RCC 7860 (cell line): ENCODE results near the gene CNOT6L.

Experiments used
- DNase-seq: peaks from one replicate; pipeline ENCODE4 v3.0.0-alpha.2; 2015; ENCODE audit warnings: low spot score
- FAIRE-seq: peaks from 2 replicates; lab custom pipeline; 2012; peaks lifted over from hg19 to GRCh38; lab: Jason Lieb, UNC

The CNOT6L gene

DNA sequence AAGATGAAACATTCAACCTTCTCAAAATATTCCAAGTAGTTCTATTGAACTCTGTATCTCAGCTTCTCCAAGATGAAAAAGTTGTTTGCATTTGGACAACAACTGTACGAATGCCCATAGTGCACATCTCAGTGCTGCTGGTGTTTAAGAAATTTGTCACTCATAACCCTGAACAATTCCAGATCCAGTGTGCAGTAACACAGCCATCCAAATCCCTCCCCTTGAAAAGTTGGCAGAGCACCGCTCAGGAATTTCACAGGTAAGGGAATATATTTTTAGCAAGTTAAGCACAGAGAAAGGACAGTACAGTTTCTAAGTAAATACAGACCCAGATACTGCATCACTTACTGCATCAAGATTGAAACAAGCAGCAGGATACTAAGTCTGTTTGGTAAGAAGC, 104.7 kb downstream of the CNOT6L start:
- DNase-seq (no peak), FAIRE-seq (no peak)

DNA sequence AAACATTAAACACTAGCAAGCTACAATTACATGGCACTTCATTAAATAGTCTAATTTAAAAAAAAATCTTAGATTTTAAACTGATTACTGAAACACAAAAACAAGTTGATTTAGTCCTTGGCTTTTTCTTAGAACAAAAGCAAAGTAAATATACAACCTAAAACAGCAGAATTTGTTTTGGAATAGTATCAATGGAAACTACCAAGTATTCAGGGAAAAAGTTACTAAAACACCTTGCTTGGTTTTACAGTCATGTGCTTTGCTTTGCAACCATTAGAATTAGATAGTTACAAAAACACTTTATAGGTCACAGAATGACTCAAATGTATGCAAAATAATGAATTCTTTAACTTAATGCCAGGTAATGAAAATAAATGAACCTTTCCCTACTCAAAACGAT, 105.3 kb downstream of the CNOT6L start:
- DNase-seq (no peak), FAIRE-seq (no peak)

GRCh38 chr4:77712675-77713074, 106.5 kb downstream of the CNOT6L start:
- DNase-seq (no peak), FAIRE-seq (no peak)

DNA sequence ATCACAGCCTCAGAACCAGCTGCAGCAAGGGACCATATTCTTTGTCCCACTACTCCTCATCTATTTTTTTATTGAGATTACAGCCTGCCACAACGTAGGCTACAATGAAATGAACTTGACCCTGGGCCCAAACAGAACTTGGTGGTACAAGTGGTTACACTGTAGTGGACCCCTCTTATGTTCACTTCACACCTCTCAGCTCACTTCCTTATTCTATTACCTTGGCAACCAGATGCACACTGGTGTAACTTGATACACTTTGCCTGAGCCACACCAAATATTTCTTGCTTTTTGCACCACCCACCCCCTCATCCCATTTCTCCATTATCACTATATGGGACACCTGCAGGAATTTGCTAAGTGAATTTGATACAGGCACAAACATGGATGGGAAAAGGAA, 107.7 kb downstream of the CNOT6L start:
- DNase-seq (no peak), FAIRE-seq (no peak)

GRCh38 chr4:77710684-77711083, 108.5 kb downstream of the CNOT6L start:
- no peak for DNase-seq
- no peak for FAIRE-seq

- no peak for FAIRE-seq
- DNase-seq, result no peak
Observed at GRCh38 chr4:77710059-77710458, 109.1 kb downstream of the CNOT6L start.

- FAIRE-seq (no peak), DNase-seq (no peak)
Observed at GRCh38 chr4:77706717-77707116, 112.5 kb downstream of the CNOT6L start.

GRCh38 chr4:77703666-77704065, 115.5 kb downstream of the CNOT6L start:
- no peak for FAIRE-seq
- DNase-seq, result no peak

GRCh38 chr4:77701121-77701520, 118.0 kb downstream of the CNOT6L start:
- FAIRE-seq, result no peak
- no peak for DNase-seq

- FAIRE-seq, result peak; percentile 96
- DNase-seq, result peak; percentile 82
Observed at GRCh38 chr4:77699731-77700210, 119.4 kb downstream of the CNOT6L start.

DNA sequence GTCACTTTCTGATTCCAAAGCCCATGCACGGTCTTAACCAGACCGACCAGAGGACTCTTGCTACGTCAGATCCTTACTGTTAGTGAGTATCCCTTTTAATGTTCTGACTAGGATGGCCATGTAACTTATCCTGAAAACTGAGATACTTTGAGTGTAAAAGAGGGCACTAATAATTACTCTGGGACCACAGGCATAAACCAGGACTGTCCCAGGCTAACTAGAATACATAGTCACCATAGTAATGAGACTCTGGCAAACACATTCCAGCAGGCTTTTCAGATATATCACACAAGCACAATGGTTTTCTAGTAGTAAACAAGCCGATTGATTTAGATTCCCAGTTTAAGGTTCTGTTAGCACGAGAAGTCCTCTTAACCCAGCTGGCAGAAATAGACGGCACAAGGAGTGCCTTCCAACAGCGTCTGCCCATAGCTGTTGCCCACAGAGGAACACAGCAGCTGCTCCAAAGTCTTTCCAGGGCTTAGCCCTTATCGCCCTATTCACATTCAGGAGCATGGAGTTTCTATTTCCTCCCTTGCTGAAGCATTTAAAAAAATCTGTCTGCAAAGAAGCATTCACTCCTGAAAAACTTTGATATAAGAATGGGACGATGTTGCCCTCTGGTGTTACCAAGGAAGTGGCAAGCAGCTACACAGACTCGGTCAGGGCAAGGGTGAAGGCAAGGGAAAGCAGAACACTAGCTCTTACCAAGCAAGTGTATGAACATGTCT, 121.1 kb downstream of the CNOT6L start:
- DNase-seq, result peak; percentile 62
- FAIRE-seq, result peak; percentile 74

GRCh38 chr4:77695774-77696173, 123.4 kb downstream of the CNOT6L start:
- peak; percentile 99 for FAIRE-seq
- DNase-seq, result peak; percentile 90

DNA sequence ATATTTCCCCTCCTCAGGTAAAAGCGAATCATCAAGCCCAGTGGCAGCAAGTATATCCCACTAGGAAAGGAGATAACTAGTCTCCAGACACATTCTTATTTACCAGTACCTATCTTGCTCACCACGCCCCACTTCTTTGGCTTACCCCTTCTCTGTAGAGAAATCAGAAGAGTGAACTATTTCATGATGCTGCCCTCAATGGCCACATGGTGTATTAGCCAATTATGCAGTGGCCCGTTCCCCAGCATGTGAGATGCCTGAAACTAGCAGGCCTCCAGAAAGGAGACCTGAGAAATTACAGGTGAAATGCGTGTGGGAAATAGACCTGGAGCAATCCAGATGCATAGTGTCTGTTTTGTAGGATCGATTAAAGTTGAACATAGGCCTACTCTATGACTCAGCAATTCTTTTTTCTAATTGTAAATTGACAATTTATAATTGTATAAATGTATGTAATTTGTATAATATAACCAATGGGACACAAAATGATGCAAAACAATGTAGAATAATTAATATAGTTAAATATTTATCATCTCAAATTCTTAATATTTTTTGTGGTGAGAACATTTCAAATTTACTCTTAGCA, 126.2 kb downstream of the CNOT6L start:
- FAIRE-seq (no peak), DNase-seq (no peak)

- no peak for FAIRE-seq
- DNase-seq, result no peak
Observed at GRCh38 chr4:77681792-77682191, 137.4 kb downstream of the CNOT6L start.

DNA sequence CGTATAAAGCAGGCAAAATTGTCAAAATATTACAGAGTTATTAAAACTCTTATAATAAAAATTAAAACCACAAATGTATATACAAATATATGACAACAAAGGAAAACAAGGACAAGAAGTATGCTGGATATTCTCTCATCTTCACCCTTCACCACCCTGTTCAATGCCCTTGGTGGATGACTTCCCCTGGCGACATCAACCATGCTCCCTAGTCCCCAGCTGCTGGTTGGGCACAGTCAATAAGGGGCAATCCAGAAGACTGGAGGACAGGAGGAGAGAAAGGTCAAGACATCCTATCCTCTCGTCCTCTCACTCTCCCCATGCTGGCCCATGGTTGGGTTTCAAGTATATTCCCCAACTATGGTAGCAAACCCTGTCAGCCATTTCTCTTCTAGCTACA, 142.3 kb downstream of the CNOT6L start:
- DNase-seq (no peak), FAIRE-seq (no peak)

GRCh38 chr4:77671051-77671450, 148.1 kb downstream of the CNOT6L start:
- no peak for DNase-seq
- FAIRE-seq, result no peak

- FAIRE-seq (no peak), DNase-seq (no peak)
Observed at GRCh38 chr4:77669946-77670590, 149.1 kb downstream of the CNOT6L start.

DNA sequence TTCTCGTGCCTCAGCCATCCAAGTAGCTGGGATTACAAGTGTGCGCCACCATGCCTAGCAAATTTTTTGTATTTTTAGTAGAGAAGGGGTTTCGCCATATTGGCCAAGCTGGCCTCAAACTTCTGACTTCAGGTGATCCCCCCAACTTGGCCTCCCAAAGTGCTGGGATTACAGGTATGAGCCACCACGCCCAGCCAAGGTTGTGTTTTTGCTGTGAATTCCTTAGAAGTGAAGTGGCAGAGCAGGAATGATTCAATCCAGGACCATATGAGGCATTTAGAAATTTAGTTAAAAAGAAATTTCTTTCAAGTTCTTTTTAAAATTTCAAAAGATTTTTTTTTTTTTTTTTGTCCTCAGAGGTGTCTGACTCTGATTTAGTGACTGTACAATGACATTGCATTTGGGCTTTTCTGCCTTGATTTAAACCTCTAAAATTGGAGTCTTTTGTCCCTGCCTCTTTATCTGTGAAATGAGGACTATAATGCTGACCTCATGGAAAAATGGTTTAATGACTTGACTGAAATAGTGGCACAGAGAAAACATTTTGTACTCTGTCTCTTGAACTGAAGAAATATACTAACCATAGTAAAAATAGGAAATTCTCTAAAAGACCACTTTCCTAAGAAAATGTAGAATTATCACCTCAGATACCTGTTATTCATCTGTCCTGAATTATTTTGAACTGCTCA, 153.6 kb downstream of the CNOT6L start:
- DNase-seq (no peak), FAIRE-seq (no peak)
